Measurements from ENCODE around the gene HLF. TPM values are rescaled to one million over a fixed set of nuclear protein-coding genes. Genes with fewer than 3 reads are reported as not detected.
A peak's percentile ranks its signal among the peaks of the same experiment; 100 is the strongest.

Gene HLF
- total RNA-seq, 1 experiment from 2014 or later = not detected

- Histone ChIP-seq H3K9ac (ENCODE audit: low read length) (no peak overlapping the region), H3K4me3 (ENCODE audit: low read length) (no peak overlapping the region), H3K9me2 (replicated peaks; ENCODE audit: insufficient read depth, low read length) (no peaks in the 10 kb centered on the region), H3K4me1 (ENCODE audit: low read length) (no peaks in the 10 kb centered on the region), H3K4me2 (ENCODE audit: low read depth, low read length, poor library complexity, severe bottlenecking) (no peak overlapping the region), H4K20me1 (ENCODE audit: insufficient read depth, low read depth, low read length) (no peaks in the 10 kb centered on the region), H3K79me2 (ENCODE audit: low read length) (no peaks in the 10 kb centered on the region), H3K27ac (ENCODE audit: low read length) (no peak overlapping the region), H2AFZ (ENCODE audit: low read length) (no peak overlapping the region), H3K9me3 (ENCODE audit: low read length) (no peaks in the 10 kb centered on the region), H3K27me3 (ENCODE audit: low read length) (no peaks in the 10 kb centered on the region), H3K36me3 (ENCODE audit: insufficient read depth, low read length) (no peaks in the 10 kb centered on the region)
- DNase-seq = peak; percentile 16
These were observed 3.3 kb downstream of the HLF start for GRCh38 chr17:55267777-55268648.

- H3K27ac ChIP-seq (ENCODE audit: low read length) = no peak overlapping the region
- H3K9ac ChIP-seq (ENCODE audit: low read length) = no peak overlapping the region
- no peaks in the 10 kb centered on the region for H3K79me2 ChIP-seq (ENCODE audit: low read length)
- H3K4me3 ChIP-seq (ENCODE audit: low read length) = no peak overlapping the region
- no peaks in the 10 kb centered on the region for H3K4me1 ChIP-seq (ENCODE audit: low read length)
- no peak overlapping the region for H2AFZ ChIP-seq (ENCODE audit: low read length)
- H3K9me2 ChIP-seq (replicated peaks; ENCODE audit: insufficient read depth, low read length) = no peaks in the 10 kb centered on the region
- no peak overlapping the region for H3K4me2 ChIP-seq (ENCODE audit: low read depth, low read length, poor library complexity, severe bottlenecking)
- no peaks in the 10 kb centered on the region for H3K27me3 ChIP-seq (ENCODE audit: low read length)
- no peaks in the 10 kb centered on the region for H4K20me1 ChIP-seq (ENCODE audit: insufficient read depth, low read depth, low read length)
- DNase-seq = peak; percentile 24
- no peaks in the 10 kb centered on the region for H3K9me3 ChIP-seq (ENCODE audit: low read length)
- no peaks in the 10 kb centered on the region for H3K36me3 ChIP-seq (ENCODE audit: insufficient read depth, low read length)
These were observed 4.1 kb downstream of the HLF start for GRCh38 chr17:55268649-55269480.

GRCh38 chr17:55269894-55270293 lies 5.1 kb downstream of the HLF start:
- Histone ChIP-seq H4K20me1 (ENCODE audit: insufficient read depth, low read depth, low read length) (no peaks in the 10 kb centered on the region), H3K36me3 (ENCODE audit: insufficient read depth, low read length) (no peaks in the 10 kb centered on the region), H3K4me2 (ENCODE audit: low read depth, low read length, poor library complexity, severe bottlenecking) (no peak overlapping the region), H3K4me1 (ENCODE audit: low read length) (no peaks in the 10 kb centered on the region), H3K9me2 (replicated peaks; ENCODE audit: insufficient read depth, low read length) (no peaks in the 10 kb centered on the region), H3K79me2 (ENCODE audit: low read length) (no peaks in the 10 kb centered on the region), H3K9ac (ENCODE audit: low read length) (no peak overlapping the region), H3K27me3 (ENCODE audit: low read length) (0 out of 2 replicates have a peak, but pooled peaks cover 2% of the 10 kb centered on the region), H3K9me3 (ENCODE audit: low read length) (no peaks in the 10 kb centered on the region), H2AFZ (ENCODE audit: low read length) (no peak overlapping the region), H3K27ac (ENCODE audit: low read length) (no peak overlapping the region), H3K4me3 (ENCODE audit: low read length) (no peak overlapping the region)
- DNase-seq = peak; percentile 25

GRCh38 chr17:55271223-55271571 lies 6.4 kb downstream of the HLF start:
- Histone ChIP-seq H3K27me3 (ENCODE audit: low read length) (0 out of 2 replicates have a peak, but pooled peaks cover 2% of the 10 kb centered on the region), H4K20me1 (ENCODE audit: insufficient read depth, low read depth, low read length) (no peaks in the 10 kb centered on the region), H3K4me1 (ENCODE audit: low read length) (no peaks in the 10 kb centered on the region), H3K4me3 (ENCODE audit: low read length) (no peak overlapping the region), H3K27ac (ENCODE audit: low read length) (no peak overlapping the region), H3K36me3 (ENCODE audit: insufficient read depth, low read length) (no peaks in the 10 kb centered on the region), H3K9me2 (replicated peaks; ENCODE audit: insufficient read depth, low read length) (no peaks in the 10 kb centered on the region), H3K4me2 (ENCODE audit: low read depth, low read length, poor library complexity, severe bottlenecking) (no peak overlapping the region), H2AFZ (ENCODE audit: low read length) (no peak overlapping the region), H3K9me3 (ENCODE audit: low read length) (no peaks in the 10 kb centered on the region), H3K79me2 (ENCODE audit: low read length) (no peaks in the 10 kb centered on the region), H3K9ac (ENCODE audit: low read length) (no peak overlapping the region)
- no peak for DNase-seq

GRCh38 chr17:55271958-55272710 lies 7.4 kb downstream of the HLF start:
- Histone ChIP-seq H3K9me2 (replicated peaks; ENCODE audit: insufficient read depth, low read length) (no peaks in the 10 kb centered on the region), H3K4me2 (ENCODE audit: low read depth, low read length, poor library complexity, severe bottlenecking) (no peak overlapping the region), H3K27ac (ENCODE audit: low read length) (no peak overlapping the region), H3K4me1 (ENCODE audit: low read length) (no peaks in the 10 kb centered on the region), H3K9ac (ENCODE audit: low read length) (no peak overlapping the region), H2AFZ (ENCODE audit: low read length) (no peak overlapping the region), H3K79me2 (ENCODE audit: low read length) (no peaks in the 10 kb centered on the region), H3K4me3 (ENCODE audit: low read length) (no peak overlapping the region), H3K9me3 (ENCODE audit: low read length) (no peaks in the 10 kb centered on the region), H4K20me1 (ENCODE audit: insufficient read depth, low read depth, low read length) (no peaks in the 10 kb centered on the region), H3K36me3 (ENCODE audit: insufficient read depth, low read length) (no peaks in the 10 kb centered on the region), H3K27me3 (ENCODE audit: low read length) (0 out of 2 replicates have a peak, but pooled peaks cover 2% of the 10 kb centered on the region)
- DNase-seq = peak; percentile 37

GRCh38 chr17:55272711-55273578 lies 8.2 kb downstream of the HLF start:
- H3K4me2 ChIP-seq (ENCODE audit: low read depth, low read length, poor library complexity, severe bottlenecking) = no peak overlapping the region
- H3K4me3 ChIP-seq (ENCODE audit: low read length) = no peak overlapping the region
- H3K9me3 ChIP-seq (ENCODE audit: low read length) = no peaks in the 10 kb centered on the region
- H3K36me3 ChIP-seq (ENCODE audit: insufficient read depth, low read length) = no peaks in the 10 kb centered on the region
- H2AFZ ChIP-seq (ENCODE audit: low read length) = no peak overlapping the region
- H3K9me2 ChIP-seq (replicated peaks; ENCODE audit: insufficient read depth, low read length) = no peaks in the 10 kb centered on the region
- H3K27ac ChIP-seq (ENCODE audit: low read length) = no peak overlapping the region
- peak; percentile 31 for DNase-seq
- no peaks in the 10 kb centered on the region for H3K4me1 ChIP-seq (ENCODE audit: low read length)
- no peaks in the 10 kb centered on the region for H4K20me1 ChIP-seq (ENCODE audit: insufficient read depth, low read depth, low read length)
- H3K27me3 ChIP-seq (ENCODE audit: low read length) = 0 out of 2 replicates have a peak, but pooled peaks cover 2% of the 10 kb centered on the region
- H3K79me2 ChIP-seq (ENCODE audit: low read length) = no peaks in the 10 kb centered on the region
- no peak overlapping the region for H3K9ac ChIP-seq (ENCODE audit: low read length)

- H3K9ac ChIP-seq (ENCODE audit: low read length) = no peak overlapping the region
- no peak overlapping the region for H3K4me3 ChIP-seq (ENCODE audit: low read length)
- 0 out of 2 replicates have a peak, but pooled peaks cover 2% of the 10 kb centered on the region for H3K27me3 ChIP-seq (ENCODE audit: low read length)
- H4K20me1 ChIP-seq (ENCODE audit: insufficient read depth, low read depth, low read length) = no peaks in the 10 kb centered on the region
- H3K4me2 ChIP-seq (ENCODE audit: low read depth, low read length, poor library complexity, severe bottlenecking) = no peak overlapping the region
- H3K9me3 ChIP-seq (ENCODE audit: low read length) = no peaks in the 10 kb centered on the region
- H3K79me2 ChIP-seq (ENCODE audit: low read length) = no peaks in the 10 kb centered on the region
- DNase-seq = peak; percentile 4
- no peaks in the 10 kb centered on the region for H3K9me2 ChIP-seq (replicated peaks; ENCODE audit: insufficient read depth, low read length)
- no peak overlapping the region for H3K27ac ChIP-seq (ENCODE audit: low read length)
- no peaks in the 10 kb centered on the region for H3K36me3 ChIP-seq (ENCODE audit: insufficient read depth, low read length)
- H2AFZ ChIP-seq (ENCODE audit: low read length) = no peak overlapping the region
- H3K4me1 ChIP-seq (ENCODE audit: low read length) = no peaks in the 10 kb centered on the region
These were observed 9.0 kb downstream of the HLF start for GRCh38 chr17:55273579-55274354.

Measured in Karpas-422 (cell line).